Islet precursor cell (in vitro differentiated cells): ENCODE data around the gene YAF2.
"Not testable (repeated sequence)": the region's sequence is repeated elsewhere in the genome, so short reads cannot be mapped to it uniquely, and the experiment has no call there.

ENCODE experiments used
- DNase-seq: peaks from one replicate; pipeline ENCODE4 v3.0.0-alpha.2; 2018

Gene YAF2

DNA sequence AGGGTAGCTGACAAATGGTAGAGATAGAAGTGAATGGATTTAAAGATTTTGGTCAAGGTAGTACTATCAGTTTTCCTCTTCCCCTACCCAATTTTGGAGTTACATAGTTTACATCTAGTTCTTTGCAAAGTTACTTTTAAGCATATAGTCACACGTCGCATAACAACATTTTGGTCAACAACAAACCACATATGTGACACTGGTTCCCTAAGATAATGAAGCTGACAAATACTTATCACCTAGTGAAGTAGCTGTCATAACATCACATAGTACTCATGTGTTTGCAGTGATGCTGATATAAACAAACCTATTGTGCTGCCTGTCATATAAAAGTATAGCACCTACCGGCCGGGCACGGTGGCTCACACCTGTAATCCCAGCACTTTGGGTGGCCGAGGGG is 45.4 kb downstream of the YAF2 start:
- DNase-seq, result no peak

DNA sequence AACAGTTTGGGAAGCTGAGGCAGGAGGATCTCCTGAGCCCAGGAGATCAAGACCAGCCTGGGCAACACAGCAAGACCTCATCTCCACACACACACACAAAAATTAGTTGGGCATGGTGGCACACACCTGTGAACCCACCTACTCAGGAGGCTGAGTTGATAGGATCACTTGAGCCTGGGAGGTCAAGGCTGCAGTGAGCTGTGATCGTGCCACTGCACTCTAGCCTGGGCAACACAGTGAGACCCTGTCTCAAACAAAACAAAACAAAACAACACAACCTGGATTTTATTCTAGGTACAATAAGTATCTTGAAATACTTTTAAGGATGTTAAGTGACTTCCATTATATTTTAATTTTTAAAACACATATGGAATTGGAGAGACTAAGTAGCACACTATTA is 45.8 kb downstream of the YAF2 start:
- DNase-seq, result no peak

DNA sequence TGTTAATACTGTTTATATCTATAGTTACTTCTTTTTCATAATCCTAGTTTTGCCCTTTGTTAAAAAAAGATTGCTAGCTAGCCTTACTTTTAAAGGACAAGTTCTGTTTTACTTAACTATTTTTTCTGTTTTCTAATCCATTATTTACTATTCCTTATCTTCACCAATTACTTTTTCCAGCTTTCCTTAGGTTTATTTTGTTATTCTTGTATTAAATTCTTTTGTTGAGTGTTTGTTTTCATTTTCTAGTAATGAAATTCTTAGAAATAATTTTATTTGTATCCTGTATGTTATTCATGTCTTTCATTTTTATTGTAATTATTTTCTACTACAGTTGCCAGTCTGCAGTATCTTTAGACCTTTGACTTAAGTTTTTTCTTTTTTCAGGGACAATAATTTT is 47.7 kb downstream of the YAF2 start:
- no peak for DNase-seq

DNA sequence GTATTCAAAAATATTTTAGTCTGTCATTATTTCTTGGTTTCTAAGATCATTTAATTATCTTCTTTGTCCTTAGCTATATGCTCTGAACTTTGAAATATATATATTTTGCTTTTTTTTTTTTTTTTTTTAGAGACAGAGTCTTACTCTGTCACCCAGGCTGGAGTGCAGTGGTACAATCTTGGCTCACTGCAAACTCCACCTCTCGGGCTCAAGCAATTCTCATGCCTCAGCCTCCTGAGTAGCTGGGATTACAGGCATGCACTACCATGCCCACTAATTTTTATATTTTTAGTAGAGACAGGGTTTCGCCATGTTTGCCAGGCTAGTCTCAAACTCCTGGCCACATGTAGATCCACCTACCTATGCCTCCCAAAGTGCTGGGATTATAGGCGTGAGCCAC is 49.8 kb downstream of the YAF2 start:
- not testable (repeated sequence) for DNase-seq

DNA sequence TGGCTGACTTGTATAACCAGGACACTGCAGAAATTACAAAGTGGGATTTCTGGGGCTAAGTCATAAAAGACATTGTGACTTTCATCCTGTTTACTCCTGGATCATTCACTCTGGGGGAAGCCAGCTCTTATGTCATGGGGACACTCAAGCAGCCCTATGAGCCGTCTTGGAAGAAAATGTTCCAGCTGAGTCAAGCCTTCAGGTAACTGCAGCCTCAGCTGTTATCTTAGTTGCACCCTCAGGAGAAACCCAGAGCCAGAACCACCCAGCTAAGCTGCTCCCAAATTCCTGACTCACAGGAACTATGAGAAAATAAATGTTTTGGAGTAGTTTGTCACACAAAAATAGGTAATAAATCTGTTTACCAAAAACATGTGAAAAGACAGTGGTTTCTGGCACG is 50.2 kb downstream of the YAF2 start:
- no peak for DNase-seq

DNA sequence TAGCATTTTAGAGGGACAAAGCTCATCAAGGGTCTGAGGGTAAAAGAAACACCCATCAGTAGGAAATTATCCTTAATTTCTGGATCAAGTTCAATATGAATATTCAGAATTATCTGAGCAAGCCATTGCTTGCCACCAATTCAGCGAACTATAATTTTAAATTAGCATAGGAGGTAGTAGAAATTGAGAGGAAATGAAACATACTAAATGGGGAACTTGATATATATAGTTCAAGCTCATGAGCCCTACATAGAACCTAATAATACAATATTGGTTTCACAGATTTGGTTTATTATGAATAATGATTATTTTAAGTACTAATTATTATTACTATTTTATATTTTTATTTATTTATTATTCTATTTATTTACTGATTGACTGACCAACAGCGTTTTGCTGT is 51.3 kb downstream of the YAF2 start:
- DNase-seq, result no peak

DNA sequence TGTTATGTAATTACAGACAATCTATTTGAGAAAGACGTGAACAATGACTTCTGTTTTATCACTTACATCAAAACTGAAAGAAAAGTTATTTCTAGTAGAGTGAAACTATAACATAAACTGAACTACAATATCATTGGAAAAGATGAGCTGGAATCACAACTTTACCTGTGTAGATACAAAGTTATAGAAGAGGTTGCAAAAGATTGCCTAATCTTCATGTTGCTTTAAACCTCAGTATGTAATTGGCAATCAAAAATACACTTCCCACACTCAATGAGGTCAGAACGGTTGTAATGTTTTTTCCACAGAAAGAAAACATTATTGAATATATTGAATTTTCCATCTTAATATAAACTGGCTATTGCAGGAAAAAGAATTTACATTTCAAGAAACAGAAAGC is 55.7 kb downstream of the YAF2 start:
- no peak for DNase-seq

DNA sequence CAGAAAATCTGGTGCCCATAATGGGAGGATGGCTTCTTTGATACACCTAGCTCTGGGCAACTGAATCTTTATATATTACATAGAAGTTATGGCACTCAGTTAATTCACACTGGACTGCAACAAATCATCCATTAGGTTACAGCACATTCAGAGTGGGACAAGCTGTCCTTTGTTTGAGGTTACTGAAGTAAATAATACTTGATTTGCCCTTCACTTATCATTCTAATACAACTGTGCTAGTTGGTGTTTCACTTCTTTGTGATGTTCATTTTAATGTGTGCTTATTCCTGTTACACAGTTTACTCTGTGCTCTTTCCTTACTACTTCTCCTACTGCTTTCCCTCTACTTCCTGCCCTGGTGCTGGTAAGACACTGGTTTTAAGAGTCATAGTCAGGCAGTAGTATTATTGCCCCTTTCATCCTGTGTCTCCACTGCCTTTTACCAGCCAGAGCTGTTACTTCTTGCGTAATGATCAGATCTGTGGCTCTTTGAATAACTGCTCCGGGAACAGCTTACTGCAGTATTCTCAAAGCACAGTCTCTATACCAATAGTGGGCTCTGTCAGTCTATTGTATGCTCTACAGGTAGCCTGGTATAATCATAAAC is 57.0 kb downstream of the YAF2 start:
- peak; percentile 57 for DNase-seq

DNA sequence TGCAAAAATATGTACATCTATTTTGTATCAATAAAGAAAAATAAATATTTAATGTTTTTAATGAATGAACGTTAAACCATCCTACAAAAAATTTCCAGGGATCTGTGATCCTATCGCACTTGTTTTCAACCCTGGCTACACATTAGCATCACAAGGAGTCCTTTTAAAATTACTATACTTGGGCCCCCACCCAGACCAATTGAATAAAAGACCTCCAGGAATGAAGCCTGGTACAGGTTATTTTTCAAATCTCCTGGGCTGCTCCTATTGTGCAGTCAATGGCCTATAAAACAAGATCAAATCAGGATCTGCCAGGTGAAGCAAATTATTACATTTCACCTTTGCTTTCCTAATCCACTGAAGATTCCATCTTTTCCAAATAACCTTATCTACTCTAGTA is 59.9 kb downstream of the YAF2 start:
- DNase-seq, result no peak

DNA sequence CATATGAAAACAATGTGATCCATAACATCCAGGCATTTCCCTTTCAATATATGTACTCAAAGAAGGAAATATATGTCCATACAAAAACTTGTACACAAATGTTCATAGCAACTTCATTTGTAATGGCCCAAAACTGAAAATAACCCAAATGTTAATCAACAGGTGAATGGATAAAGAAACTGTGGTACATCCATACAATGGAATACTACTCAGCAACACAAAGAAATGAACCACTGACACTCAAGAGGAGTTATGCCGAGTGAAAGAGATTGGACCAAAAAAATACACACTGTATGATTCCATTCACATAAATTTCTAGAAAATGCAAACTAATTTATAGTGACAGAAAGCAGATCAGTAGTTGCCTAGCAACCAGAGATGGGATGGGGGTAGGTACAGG is 63.1 kb downstream of the YAF2 start:
- no peak for DNase-seq

DNA sequence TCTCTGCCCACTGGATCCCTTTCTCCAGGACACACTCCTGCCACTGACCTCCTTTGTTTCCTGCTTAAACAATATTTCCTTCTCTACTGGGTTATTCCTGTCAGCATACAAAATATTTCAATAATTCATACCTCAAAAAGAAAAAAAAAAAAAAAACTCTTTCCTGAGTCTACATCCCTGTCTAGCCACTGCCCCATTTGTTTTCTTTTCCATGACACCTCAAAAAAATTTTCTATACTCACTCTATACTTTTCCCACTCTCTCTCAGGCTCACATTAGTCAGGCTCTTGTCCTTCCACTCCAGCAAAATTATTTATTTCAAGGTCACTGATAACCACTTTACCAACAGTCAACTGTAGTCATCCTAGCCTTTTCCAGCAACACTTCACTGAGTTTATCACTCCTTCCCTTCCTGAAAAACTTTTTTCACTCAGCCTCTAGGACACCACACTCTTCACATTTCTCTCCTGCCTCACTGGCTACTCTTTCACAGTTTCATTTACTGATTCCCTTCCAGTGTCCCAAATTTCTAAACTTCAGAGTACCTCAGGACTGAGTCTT is 64.0 kb downstream of the YAF2 start:
- DNase-seq, result no peak

DNA sequence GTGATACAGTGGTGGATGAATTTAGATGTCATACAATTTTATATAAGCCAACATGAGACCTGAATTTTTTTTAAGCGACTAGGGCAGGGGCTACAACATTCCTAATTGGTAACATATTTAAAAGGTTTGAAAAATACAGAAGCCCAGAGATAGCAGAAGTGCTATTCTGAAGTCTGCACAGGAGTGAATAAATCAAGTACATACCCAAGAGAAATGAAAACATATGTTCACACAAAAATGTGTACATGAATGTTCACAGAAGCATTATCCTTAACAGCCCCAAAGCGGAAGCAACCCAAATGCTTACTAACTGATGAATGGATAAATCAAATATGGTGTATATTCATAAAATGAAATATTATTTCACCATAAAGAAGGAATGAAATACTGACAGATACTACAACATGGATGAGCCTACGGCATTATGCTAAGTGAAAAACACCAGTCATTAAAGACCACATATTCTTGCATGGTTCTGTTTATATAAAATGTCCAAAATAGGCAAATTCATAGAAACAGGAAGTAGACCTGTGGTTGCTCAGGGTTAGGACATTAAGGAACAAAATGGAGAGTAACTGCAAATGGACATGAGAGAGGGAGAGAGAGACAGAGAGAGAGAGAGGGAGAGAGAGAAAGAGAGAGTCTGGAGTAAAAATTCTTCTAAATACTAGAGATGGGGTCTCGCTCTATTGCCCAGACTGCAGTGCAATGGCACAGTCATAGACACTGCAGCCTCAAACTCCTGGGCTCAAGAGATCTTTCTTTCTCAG is 65.4 kb downstream of the YAF2 start:
- no peak for DNase-seq

DNA sequence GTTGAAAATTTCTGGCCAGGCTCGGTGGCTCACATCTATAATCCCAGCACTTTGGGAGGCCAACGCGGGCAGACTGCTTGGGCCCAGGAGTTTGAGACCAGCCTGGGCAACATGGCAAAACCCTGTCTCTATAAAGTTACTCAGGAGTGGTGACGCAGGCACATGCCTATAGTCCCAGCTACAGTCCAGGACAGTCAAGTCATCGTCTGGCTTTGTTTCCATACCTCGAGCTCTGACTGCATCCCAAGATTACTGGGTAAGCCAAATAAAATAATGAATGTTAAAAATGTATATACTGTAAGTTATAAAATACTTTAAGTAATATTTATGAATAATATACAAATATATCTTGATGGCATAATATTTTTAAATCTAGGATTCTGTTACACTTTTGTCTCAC is 70.3 kb downstream of the YAF2 start:
- no peak for DNase-seq

DNA sequence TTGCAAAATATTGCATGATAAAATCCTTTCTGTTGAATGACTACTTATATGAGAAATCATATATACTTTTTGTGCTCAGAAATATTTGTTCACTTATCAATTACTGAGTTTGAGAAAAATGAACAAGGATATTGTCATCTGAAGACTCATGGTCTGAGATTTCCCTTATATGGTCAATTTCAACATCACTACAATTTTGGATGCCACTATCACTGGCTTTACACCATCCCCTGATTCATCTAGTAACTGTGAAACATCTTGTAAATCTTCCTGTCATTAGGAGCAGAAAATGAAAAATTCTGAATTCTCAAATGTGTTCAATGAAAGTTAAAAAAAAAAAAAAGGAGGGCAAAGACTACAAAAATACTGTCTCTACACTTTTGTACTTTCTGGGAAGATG is 71.5 kb downstream of the YAF2 start:
- DNase-seq, result no peak

DNA sequence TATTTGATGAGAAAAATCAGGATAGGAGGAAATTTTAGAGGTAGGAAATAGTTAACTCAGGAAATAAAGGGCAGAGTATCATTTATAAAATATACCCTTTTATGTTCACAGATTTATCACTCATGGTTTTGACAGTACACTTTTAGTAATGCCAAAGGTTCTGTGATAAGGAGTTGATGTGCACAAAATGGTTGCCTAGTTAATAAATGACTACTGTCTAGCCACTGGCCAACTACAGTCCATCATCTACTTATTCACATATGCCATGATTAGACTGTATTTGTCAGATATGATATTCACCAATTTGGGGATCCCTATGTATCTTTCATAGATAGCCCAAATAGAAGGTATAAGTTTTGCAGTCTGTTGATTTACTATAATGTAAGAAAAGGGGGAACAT is 74.1 kb downstream of the YAF2 start:
- DNase-seq, result no peak

DNA sequence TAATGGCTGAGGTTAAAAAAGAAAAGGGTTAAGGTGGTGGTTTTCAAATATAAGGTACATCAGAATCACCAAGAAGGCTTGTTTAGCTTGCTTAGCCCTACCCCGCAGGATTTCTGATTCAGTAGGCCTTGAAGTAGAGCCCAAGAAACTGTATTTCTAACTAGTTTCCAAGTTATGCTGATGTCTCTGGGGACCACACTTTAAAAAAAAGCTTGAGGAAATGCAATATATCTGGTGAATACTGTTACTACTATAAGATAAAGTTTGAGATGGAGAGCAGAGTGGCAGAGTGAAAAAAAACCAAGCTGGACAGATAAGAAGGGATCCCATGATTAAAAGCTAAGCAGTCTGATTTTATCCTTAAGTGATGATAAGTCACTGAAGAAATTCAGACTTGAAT is 75.1 kb downstream of the YAF2 start:
- no peak for DNase-seq

DNA sequence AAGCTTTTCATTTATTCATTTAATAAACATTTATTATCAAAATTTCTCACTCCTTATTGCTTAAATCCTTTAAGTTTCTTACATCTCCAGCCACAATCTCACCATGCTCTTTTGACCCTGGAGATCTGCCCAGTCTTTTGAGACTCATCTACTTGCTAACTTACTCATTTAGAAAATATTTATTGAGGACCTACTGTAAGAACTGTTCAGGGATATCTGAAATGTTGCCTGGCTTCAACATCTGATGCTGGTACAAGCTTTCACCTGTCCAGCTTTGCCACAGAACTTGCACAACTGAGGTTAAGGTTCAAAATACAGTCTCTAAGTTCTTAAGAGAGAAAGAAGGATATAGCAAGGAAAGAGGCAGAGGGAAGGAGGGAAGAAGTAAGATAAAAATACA is 75.9 kb downstream of the YAF2 start:
- DNase-seq, result no peak

DNA sequence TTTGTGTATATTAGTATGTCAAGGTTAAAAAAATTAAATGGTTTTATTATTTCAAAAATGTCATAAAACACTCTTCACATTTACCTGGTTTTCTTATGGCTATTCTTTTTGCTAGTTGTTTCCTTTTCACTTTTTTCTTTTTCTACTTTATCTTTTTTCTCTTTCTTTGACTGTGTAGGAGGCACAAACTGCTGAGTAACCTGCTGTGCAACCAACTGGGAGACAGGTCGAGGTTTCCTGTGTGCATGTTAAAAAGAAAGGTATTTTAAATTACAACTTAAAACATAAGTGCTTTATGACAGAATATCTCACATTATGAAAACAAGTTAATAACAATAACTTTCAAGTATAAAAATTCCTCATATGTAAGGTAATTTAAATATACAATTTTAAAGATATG is 76.5 kb downstream of the YAF2 start:
- no peak for DNase-seq

DNA sequence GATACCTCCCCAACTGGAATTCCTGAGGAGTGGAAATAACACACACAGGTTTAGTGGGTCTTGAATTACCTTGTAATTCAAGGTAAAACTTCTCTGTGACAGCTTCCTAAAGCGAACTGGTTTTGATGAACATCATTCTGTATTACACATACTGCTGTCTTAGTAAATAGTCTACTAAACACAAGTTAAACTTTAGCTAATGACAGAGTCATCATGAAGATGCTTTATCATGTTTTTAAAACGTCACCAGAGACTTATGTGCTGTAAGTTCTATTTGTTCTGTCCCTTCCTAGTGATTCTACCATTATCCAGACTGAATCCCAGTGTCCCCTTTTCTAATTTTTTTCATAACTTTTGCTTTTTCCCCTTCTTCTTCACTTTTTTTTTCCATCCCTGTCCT is 81.8 kb downstream of the YAF2 start:
- DNase-seq, result no peak

DNA sequence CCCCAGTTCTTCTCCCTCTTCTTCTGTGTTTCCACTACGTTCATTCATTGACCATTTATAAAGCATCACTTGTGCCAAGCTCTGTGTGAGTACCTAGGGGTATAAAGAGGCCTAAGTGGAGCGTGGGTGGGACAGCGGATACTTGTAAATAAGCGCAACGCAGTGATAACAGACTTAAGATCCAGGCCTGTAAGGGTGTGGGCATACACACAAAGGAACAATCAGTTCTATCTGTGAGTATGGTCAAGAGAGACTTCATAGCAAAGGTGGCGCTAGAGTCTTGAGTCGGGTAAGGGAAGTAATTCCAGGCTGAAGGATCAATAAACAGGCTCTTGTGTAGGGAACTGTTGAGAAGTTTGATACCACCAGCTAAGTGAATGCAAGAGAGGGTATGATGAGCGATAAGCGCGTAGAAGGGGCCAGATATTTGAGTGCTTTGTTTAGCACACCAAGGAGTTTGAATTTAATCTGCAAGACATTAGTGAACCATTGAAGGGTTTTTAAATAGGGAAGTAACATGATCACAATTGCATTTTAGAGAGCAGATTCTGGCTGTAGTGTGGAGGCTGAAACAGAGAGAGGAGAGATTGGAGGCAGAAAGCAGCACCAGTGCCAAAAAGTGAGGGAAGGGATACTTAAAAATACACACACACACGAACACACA is 92.4 kb downstream of the YAF2 start:
- peak; percentile 67 for DNase-seq

DNA sequence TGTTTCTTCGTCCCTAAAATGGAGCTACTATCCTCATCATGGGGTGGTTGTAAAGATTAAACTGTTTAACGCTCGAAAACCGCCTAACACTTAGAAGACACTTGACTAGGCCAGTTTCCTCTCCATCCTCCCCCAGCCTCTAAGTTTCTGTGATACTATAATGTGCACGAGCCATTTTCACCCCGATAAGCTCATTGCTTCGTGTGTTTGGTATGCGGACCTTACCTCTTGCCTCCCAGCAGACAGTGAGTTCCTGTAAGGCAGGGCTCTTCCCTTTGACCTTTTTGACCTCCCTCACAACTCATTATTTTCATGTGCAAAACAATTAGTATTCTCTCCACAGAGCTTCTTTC is 92.9 kb downstream of the YAF2 start:
- peak; percentile 61 for DNase-seq

DNA sequence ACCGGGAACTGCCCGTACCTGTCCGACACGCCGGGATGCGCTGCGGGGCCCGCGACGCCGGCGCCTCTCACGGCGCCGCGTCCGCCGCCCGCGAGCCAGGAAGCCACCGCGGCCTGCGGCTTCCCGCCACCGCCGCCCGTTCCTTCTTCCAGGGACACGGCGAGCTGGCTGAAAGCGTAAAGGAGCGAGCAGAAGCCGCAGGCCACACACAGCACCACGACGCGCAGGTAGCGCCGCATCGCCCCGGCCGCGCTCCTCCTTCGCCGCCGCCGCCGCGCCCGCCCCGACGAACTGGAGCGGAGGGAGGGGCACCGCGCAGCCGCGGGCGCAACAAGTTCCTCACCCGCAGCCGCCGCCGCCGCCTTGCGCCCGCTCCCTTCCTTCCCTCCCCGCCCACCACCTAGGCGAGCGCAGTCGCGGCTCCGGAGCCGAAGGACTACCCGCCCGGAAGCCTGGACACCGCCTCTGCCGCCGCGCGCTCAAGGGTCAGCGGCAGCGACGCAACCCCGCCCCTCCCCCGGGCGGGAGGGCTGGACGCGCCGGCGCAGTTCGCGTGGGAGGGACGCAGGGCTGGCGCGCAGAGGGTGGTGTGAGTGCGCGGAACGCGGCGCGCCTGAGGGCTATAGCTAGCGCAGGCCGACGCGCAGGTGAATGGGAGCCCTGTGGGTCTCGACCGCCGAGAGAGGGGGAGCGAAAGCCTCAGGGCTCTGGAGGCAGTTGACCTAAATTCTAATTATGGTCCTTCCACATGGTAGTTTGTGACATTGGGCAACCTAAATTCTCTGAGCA is 93.4 kb downstream of the YAF2 start, which contains the start of gene GXYLT1:
Gene GXYLT1 (minus strand): TSS at position 467 of the 789 bp plus-strand sequence. CDS start 228 bp downstream, at position 239.
- DNase-seq, result peak; percentile 99

DNA sequence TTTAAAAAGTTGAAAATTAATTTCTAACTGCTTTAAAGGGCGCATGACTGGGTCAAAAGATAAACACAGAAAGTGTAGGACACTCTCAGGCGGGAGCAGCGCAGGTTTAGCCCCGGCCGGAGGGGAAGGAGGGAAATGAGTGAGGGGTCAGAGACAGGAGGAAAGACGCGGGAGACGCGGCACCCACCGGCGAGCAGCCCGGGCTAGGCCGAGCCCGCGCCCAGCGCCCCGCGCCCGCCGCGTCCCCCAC is 94.0 kb downstream of the YAF2 start:
- peak; percentile 63 for DNase-seq
